T-helper 2 cell treated with Interferon-gamma antibody and Interleukin-4, amounts not matched to agents 5 μg/mL and 100 μg/mL, for 36 hours (primary cell): ENCODE measurements around the gene MYZAP.
A peak's percentile ranks its signal among the peaks of the same experiment; 100 is the strongest.

Experiments used
- DNase-seq: peaks from one replicate; pipeline ENCODE4 v3.0.0; 2021; ENCODE audit warnings: low spot score
- H3K27ac Mint-ChIP-seq: one replicate; pipeline ENCODE4 v1.8.0; 2021; ENCODE audit warnings: mild to moderate bottlenecking, mixed read lengths
- H3K27me3 Mint-ChIP-seq: one replicate; pipeline ENCODE4 v1.8.0; 2021; ENCODE audit warnings: low read depth, mixed read lengths
- H3K36me3 Mint-ChIP-seq: one replicate; pipeline ENCODE4 v1.8.0; 2021; ENCODE audit warnings: low read depth, mixed read lengths
- H3K4me1 Mint-ChIP-seq: one replicate; pipeline ENCODE4 v1.8.0; 2021; ENCODE audit warnings: low read depth, mixed read lengths
- H3K4me3 Mint-ChIP-seq: one replicate; pipeline ENCODE4 v1.8.0; 2022; ENCODE audit warnings: mild to moderate bottlenecking, moderate library complexity, mixed read lengths
- H3K9me3 Mint-ChIP-seq: one replicate; pipeline ENCODE4 v1.8.0; 2021; ENCODE audit warnings: mixed read lengths

The MYZAP gene

DNA sequence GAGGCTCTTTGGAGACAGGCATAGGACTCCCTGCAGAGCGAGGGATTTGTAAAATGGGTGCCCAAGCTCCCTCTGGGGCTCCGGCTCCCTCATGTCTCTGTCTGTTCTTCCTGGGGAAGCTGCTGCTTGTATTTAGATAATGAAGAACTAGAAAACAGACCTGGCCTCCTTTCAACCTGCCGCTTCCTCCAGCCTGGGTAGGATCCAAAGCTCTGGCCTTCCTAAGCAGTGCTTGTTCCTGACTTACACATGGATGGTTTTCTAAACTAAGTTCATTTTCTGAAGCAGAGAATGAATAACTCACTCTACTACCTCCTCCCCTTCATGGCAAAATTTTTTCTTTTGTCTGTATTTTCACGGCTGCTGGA is 36.9 kb upstream of the MYZAP start:
- Mint-ChIP-seq H3K36me3 (no peaks in the 10 kb centered on the region), H3K27ac (no peak overlapping the region), H3K9me3 (no peaks in the 10 kb centered on the region), H3K4me1 (no peaks in the 10 kb centered on the region), H3K27me3 (peaks cover 5% of the 10 kb centered on the region), H3K4me3 (no peak overlapping the region)
- no peak for DNase-seq

DNA sequence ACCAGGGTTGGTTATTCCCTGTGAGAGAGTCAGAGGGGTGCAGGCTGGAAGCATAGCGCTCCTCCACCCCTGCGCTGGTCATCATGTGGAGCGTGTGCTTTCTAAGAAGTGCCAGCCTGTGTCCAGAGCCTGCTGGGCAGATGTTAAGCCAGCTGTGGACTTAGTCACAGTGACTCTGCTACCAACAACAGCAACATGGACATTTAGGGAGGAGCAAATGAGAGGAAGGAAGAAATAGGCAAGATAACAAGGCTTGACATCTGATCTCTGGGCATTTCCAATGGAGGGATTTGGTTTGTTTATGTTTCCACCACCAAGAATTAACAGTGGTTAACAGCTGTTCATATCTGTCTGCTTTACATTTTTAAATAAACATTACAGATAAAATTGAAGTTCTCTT is 36.4 kb upstream of the MYZAP start:
- H3K9me3 Mint-ChIP-seq, result no peaks in the 10 kb centered on the region
- peaks cover 5% of the 10 kb centered on the region for H3K27me3 Mint-ChIP-seq
- H3K27ac Mint-ChIP-seq, result no peak overlapping the region

DNA sequence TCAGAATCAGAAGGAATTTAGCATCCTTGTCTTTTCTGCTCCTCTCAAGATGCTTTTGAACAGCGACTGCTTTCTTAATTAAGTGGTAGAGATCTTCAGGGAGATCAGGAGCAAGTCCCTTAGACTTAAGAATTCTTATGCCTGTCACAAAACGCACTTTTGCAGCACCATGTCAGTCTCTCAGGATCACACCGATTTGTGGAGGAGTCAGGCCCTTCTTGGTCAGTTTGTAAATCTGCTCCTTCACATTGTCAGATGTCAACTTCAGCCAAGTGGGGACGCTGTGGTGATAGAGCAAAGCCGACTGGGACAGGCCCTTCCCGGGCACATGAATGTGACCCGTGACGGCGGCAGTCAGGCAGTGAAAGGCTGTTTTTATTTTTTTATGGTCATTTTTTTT is 35.7 kb upstream of the MYZAP start:
- no peak for DNase-seq
- H3K27ac Mint-ChIP-seq, result no peak overlapping the region
- peaks cover 5% of the 10 kb centered on the region for H3K27me3 Mint-ChIP-seq
- H3K9me3 Mint-ChIP-seq, result no peaks in the 10 kb centered on the region
- peaks cover 2% of the 10 kb centered on the region for H3K4me1 Mint-ChIP-seq
- H3K4me3 Mint-ChIP-seq, result no peak overlapping the region
- no peaks in the 10 kb centered on the region for H3K36me3 Mint-ChIP-seq

More for the DNA sequence above, 36.4 kb upstream of the MYZAP start:
- no peaks in the 10 kb centered on the region for H3K36me3 Mint-ChIP-seq
- DNase-seq, result no peak
- no peak overlapping the region for H3K4me3 Mint-ChIP-seq
- H3K4me1 Mint-ChIP-seq, result no peaks in the 10 kb centered on the region

DNA sequence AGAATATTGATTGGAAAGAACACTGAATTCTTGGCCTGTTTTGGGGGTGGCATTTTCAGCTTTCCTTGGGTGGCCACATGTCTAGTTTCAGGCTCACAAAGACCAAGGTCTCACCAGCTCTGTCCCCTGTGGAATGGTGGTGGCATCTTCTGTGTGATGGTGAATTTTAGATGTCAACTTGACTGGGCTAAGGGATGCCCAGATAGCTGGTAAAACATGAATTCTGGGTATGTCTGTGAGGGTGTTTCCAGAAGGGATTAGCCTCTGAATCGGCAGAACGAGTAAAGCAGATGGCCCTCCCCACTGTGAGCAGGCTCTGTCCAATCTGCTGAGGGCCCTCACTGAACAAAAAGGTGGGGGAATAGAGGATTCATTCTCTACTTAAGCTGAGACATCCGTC is 34.4 kb upstream of the MYZAP start:
- no peaks in the 10 kb centered on the region for H3K36me3 Mint-ChIP-seq
- DNase-seq, result no peak
- H3K4me3 Mint-ChIP-seq, result no peak overlapping the region
- H3K9me3 Mint-ChIP-seq, result no peaks in the 10 kb centered on the region
- peaks cover 11% of the 10 kb centered on the region for H3K4me1 Mint-ChIP-seq
- H3K27me3 Mint-ChIP-seq, result peaks cover 5% of the 10 kb centered on the region
- no peak overlapping the region for H3K27ac Mint-ChIP-seq

DNA sequence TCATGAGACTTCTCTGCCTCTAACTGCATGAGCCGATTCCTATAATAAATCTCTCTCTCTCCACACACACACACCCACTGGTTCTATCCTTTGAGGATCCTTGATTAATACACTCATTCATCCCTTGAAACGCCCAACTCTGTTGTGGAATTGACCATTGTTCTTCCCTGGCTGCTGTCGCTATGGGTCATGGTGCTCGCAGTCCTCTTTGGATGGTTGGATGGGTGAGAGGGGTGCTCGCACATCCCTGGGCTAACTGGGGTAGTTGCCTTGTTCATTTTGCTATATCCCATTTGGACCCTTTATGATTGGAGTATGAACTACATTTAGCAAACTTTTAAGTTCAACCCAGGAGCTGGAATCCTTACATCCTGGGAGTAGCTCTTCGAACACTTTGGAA is 33.9 kb upstream of the MYZAP start:
- H3K36me3 Mint-ChIP-seq, result no peaks in the 10 kb centered on the region
- H3K4me1 Mint-ChIP-seq, result peaks cover 14% of the 10 kb centered on the region
- H3K27me3 Mint-ChIP-seq, result peaks cover 7% of the 10 kb centered on the region
- no peak overlapping the region for H3K27ac Mint-ChIP-seq
- H3K4me3 Mint-ChIP-seq, result no peak overlapping the region
- no peaks in the 10 kb centered on the region for H3K9me3 Mint-ChIP-seq
- no peak for DNase-seq

DNA sequence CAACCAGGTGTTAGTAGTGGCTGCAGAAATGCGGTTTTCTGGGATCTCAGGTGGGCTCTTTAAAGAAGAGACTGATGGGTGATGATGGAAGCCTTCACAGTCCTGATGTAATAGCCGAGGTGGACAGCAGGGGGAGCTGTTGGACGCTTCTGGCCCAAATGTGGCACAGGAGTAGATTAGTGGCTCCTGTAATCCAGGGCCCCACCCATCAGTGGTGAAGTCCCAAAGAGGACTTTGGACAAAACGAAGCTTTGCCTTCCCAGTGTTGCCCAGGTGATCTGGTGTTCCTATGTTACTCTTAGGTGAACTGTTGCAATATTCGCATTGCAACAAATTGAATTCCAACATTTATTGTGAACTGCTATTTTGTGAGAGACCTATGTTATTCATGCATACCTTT is 31.8 kb upstream of the MYZAP start:
- Mint-ChIP-seq H3K9me3 (no peaks in the 10 kb centered on the region), H3K4me1 (peaks cover 21% of the 10 kb centered on the region), H3K27ac (no peak overlapping the region), H3K36me3 (no peaks in the 10 kb centered on the region), H3K4me3 (no peak overlapping the region), H3K27me3 (peaks cover 7% of the 10 kb centered on the region)
- peak; percentile 47 for DNase-seq

DNA sequence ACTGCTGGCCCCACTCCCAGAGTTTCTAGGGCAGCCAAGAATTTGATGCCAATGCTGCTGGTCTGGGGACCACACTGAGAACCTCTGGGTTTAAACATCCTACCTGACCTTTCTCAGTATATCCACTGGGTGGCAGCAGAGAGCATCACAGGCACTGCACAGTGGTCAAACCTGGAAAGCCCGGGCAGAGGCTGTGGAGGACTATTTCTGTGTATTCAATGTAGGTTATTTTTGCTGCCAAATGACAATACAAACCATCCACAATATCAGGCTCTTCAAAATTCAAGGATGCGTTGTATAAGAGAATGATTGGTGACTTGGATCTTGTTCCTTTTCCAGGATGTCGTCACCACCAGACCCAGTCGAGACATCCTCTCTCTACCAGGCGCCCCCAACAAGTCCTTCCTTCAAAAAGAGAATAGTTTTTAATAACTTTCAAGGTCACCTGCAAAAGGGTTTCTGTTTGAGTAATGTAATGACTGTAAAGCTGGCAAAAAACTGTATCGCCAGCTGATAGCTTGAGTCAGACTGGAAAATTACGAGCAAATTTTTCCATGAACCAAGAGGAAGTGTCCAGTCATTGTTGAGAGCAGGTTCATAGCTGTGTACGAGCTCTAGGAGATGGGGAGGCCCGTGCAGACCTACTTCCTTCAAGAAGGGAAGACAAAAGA is 30.5 kb upstream of the MYZAP start:
- Mint-ChIP-seq H3K4me3 (peak overlapping the region; percentile 25), H3K36me3 (no peaks in the 10 kb centered on the region), H3K4me1 (peaks cover 29% of the 10 kb centered on the region), H3K27ac (peak overlapping the region; percentile 46), H3K27me3 (peaks cover 7% of the 10 kb centered on the region), H3K9me3 (no peaks in the 10 kb centered on the region)
- DNase-seq, result peak; percentile 63

DNA sequence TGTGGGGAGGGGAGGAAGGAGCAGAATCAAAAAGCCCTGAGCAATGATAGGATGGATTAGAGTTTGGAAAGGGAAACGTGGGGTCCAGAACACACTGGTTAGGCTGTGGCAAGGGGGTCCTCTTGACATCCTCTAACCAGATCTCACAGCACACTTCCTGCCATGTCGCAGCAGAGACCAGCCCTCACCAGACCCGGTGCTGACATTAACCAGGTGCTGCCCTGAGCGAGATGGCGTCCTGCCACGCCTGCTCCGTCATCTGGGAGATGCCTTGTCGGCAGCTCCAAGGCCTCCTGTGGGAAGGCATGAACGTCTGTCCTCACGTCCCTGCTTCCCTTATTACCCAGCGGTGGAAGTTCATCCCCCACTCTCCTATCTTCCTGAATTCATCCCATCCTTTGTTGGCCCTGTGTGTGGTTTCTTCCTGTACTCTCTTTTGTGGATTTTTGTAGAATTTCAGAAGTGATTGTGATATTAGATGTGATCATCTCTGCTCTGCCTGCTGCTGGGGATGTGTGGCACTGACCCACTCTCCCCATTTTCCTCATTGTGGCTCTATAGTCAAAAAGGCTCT is 29.4 kb upstream of the MYZAP start:
- Mint-ChIP-seq H3K4me1 (peaks cover 29% of the 10 kb centered on the region), H3K27ac (peak overlapping the region; percentile 41), H3K4me3 (no peak overlapping the region)

DNA sequence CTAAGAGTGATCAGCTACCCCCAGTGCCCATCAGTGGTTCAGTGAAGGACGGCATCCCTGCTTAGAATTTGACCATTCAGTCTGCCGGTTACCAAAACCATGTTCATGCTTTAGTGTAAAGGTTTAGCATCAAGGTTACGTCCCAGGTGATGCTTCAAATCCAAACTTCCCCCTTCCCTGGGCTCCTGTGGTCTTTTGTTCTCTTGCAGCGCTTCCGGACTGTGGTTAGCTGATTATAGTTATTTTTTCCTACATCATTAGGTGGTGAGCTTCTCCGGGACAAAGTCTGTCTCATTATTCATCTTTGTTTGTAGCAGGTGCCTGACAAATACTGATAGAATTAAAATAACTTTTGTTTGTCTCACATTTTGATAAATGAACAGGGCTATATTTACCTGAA is 28.3 kb upstream of the MYZAP start:
- no peak overlapping the region for H3K4me3 Mint-ChIP-seq
- peaks cover 12% of the 10 kb centered on the region for H3K27me3 Mint-ChIP-seq
- no peak overlapping the region for H3K27ac Mint-ChIP-seq
- no peaks in the 10 kb centered on the region for H3K36me3 Mint-ChIP-seq
- no peaks in the 10 kb centered on the region for H3K9me3 Mint-ChIP-seq
- peaks cover 29% of the 10 kb centered on the region for H3K4me1 Mint-ChIP-seq
- no peak for DNase-seq

More for the DNA sequence above, 29.4 kb upstream of the MYZAP start:
- Mint-ChIP-seq H3K9me3 (no peaks in the 10 kb centered on the region), H3K36me3 (no peaks in the 10 kb centered on the region), H3K27me3 (peaks cover 9% of the 10 kb centered on the region)
- DNase-seq, result no peak

DNA sequence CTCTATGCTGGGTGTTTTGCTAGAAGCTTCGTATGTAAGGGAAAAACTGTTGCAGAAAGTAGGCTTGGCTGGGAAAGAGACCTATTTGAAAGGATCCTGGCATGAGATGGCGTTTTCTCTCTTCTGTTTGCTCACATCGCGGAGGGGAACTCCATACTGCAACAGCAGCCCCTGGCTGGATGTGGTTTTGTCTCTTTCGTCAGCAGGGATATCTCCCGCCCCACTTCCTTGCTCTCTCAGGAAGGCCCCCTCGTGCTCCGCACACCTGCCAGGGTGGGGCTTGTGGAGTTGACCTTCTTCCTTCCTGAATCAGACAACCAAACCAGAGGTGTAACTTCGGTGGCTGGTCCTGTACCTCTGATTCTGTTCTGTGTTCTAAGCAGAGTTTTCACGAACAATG is 26.4 kb upstream of the MYZAP start:
- peak overlapping the region; percentile 0 for H3K27ac Mint-ChIP-seq
- DNase-seq, result peak; percentile 19
- H3K4me3 Mint-ChIP-seq, result peak overlapping the region; percentile 21
- peaks cover 29% of the 10 kb centered on the region for H3K4me1 Mint-ChIP-seq
- H3K27me3 Mint-ChIP-seq, result peaks cover 10% of the 10 kb centered on the region
- H3K9me3 Mint-ChIP-seq, result no peaks in the 10 kb centered on the region
- H3K36me3 Mint-ChIP-seq, result no peaks in the 10 kb centered on the region

DNA sequence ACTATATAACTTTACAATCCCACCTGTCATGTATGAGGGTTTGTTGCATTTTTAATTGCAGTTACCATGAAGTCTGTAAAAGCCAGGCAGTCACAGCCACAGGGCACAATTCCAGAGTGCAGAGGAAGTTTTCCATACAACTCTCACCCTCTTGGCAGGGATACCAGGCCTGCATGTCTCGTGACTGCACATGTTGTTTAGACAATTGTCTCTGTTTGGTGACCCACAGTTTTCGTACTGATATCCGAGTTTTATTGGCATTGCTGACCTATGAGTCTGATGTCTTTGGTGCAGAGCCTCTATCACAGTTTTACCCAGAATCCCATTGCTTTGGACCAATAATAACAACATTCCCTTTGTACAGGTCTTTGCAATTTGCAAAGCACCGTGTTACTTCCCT is 24.9 kb upstream of the MYZAP start:
- peaks cover 12% of the 10 kb centered on the region for H3K27me3 Mint-ChIP-seq
- DNase-seq, result no peak
- H3K4me3 Mint-ChIP-seq, result no peak overlapping the region
- H3K9me3 Mint-ChIP-seq, result no peaks in the 10 kb centered on the region
- peaks cover 21% of the 10 kb centered on the region for H3K4me1 Mint-ChIP-seq
- no peaks in the 10 kb centered on the region for H3K36me3 Mint-ChIP-seq
- H3K27ac Mint-ChIP-seq, result no peak overlapping the region

DNA sequence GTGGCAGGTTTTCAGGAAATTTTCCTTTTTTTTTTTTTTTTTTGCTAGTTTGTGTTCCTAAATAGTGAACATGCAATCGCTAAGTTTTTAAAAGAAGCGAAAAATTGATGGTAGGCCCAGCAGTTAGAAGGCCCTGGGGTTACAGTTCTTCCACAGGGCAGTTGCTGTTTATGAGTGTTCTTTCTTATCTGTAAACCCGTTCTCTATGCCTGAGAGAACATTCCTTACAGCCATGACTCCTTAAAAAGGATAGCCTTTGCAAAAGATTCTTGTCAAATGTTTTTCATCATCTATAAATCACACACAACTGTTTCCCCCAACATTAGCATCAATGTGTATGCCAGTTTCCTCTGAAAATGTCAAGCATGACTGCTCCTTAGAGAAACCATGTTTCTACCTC is 23.8 kb upstream of the MYZAP start:
- Mint-ChIP-seq H3K36me3 (no peaks in the 10 kb centered on the region), H3K4me1 (peaks cover 15% of the 10 kb centered on the region), H3K27ac (no peak overlapping the region), H3K4me3 (no peak overlapping the region), H3K27me3 (peaks cover 11% of the 10 kb centered on the region), H3K9me3 (no peaks in the 10 kb centered on the region)
- DNase-seq, result no peak

DNA sequence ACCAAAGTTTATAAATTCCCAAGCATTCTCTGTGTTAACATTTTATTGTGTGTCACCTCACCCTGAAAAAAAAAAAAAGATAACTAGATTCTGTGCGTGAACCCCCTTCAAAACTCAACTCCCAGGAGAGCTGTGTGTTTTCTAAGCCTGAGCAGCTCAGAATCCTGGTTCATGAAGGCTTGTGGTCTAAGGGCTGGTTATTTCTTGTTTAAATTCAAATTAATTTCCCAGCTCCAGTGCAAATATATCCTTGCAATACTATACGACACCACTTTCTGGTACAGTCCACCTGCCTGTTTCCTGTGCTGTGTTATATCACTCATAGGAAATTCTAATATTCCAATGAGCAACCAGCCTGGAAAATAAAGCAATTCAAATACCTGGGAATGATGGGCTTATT is 23.4 kb upstream of the MYZAP start:
- H3K9me3 Mint-ChIP-seq, result no peaks in the 10 kb centered on the region
- H3K4me1 Mint-ChIP-seq, result peaks cover 13% of the 10 kb centered on the region
- no peaks in the 10 kb centered on the region for H3K36me3 Mint-ChIP-seq
- DNase-seq, result no peak
- no peak overlapping the region for H3K4me3 Mint-ChIP-seq
- peaks cover 11% of the 10 kb centered on the region for H3K27me3 Mint-ChIP-seq
- H3K27ac Mint-ChIP-seq, result no peak overlapping the region

DNA sequence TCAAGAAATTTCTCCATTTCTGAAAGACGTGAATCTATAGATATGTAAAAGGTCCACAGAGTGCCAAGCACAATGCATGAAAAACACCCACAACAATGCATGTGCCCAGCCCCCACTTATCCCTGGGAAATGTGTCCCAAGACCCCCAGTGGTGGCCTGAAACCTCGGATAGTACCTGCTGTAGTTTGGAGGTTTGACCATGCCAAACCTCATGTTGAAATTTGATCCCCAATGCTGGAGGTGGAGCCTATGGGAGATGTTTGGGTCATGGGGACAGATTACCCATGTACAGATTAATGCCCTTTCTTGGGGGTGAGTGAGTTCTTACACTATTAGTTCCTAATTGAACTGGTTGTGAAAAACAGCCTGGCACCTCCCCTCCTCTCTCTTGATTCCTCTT is 21.4 kb upstream of the MYZAP start:
- Mint-ChIP-seq H3K27ac (no peak overlapping the region), H3K27me3 (peaks cover 11% of the 10 kb centered on the region), H3K9me3 (no peaks in the 10 kb centered on the region), H3K4me3 (no peak overlapping the region), H3K4me1 (peaks cover 5% of the 10 kb centered on the region), H3K36me3 (no peaks in the 10 kb centered on the region)
- DNase-seq, result no peak

DNA sequence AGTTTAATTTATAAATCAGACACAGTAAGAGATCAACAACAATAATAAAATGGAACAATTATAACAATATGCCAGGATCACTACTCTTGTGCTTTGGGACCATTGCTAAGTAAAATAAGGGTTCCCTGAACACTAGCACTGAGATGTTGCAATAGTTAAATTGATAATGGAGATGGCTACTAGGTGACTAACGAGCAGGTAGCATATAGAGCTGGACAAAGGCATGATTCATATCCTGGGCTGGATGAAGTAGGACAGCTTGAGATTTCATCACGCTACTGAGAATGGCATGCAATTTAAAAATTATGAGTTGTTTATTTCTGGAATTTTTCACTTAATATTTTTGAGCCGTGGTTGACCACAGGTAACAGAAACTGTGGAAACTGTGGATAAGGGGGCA is 20.7 kb upstream of the MYZAP start:
- Mint-ChIP-seq H3K4me1 (no peaks in the 10 kb centered on the region), H3K4me3 (no peak overlapping the region), H3K36me3 (no peaks in the 10 kb centered on the region), H3K9me3 (no peaks in the 10 kb centered on the region), H3K27ac (no peak overlapping the region), H3K27me3 (peaks cover 11% of the 10 kb centered on the region)
- no peak for DNase-seq
